A673 (cell line): Measurements from ENCODE around the gene IGFN1. TPM values are rescaled to one million over a fixed set of nuclear protein-coding genes. Genes with fewer than 3 reads are reported as not detected.

Experiments
- BruUV-seq: library from RNA; stranded (reverse); fragments of 400-500 nt; replicated peaks from 2 replicates; lab custom pipeline; 2021; lab: Mats Ljungman, UMichigan
- CTCF ChIA-PET: fragments of 300-600 bp; sonication (Branson Sonifier 250); formaldehyde crosslinking; loops from one replicate; lab custom pipeline; 2022; ENCODE audit warnings: antibody characterized with exemption; lab: Charles Lee
- POLR2A ChIA-PET: fragments of 300-600 bp; sonication (Branson Sonifier 250); formaldehyde crosslinking; loops from one replicate; lab custom pipeline; 2022; ENCODE audit warnings: antibody characterized with exemption; ENCODE audit not compliant: low non-redundant PET; lab: Charles Lee
- DNase-seq: peaks from one replicate; pipeline ENCODE4 v3.0.0-alpha.2; 2015; ENCODE audit warnings: low spot score
- H3K27ac ChIP-seq: fragments of 200-600 bp; sonication (generic); 2 replicates; pipeline ENCODE4 v1.5.1; 2016; ENCODE audit warnings: mixed run types, low read depth, mild to moderate bottlenecking, mixed read lengths, antibody characterized with exemption, low read length; ENCODE audit not compliant: poor library complexity, severe bottlenecking
- H3K27me3 ChIP-seq: fragments of 200-600 bp; sonication (generic); replicated peaks from 2 replicates; pipeline ENCODE4 v1.6.1; 2017; ENCODE audit warnings: mixed run types, low read depth, mild to moderate bottlenecking, mixed read lengths, antibody characterized with exemption, low read length; ENCODE audit not compliant: insufficient read depth, poor library complexity
- H3K36me3 ChIP-seq: fragments of 200-600 bp; sonication (generic); 2 replicates; pipeline ENCODE4 v1.6.1; 2016; ENCODE audit warnings: mixed run types, mild to moderate bottlenecking, mixed read lengths, antibody characterized with exemption, low read length; ENCODE audit not compliant: insufficient read depth, poor library complexity, severe bottlenecking
- H3K4me1 ChIP-seq: fragments of 200-600 bp; sonication (generic); 2 replicates; pipeline ENCODE4 v1.6.1; 2017; ENCODE audit warnings: mixed run types, mild to moderate bottlenecking, mixed read lengths, antibody characterized with exemption, low read length; ENCODE audit not compliant: insufficient read depth, poor library complexity, severe bottlenecking
- H3K4me3 ChIP-seq: fragments of 200-600 bp; sonication (generic); 2 replicates; pipeline ENCODE4 v1.5.1; 2016; ENCODE audit warnings: low read depth, mixed run types, mild to moderate bottlenecking, mixed read lengths, low read length; ENCODE audit not compliant: poor library complexity, severe bottlenecking
- H3K9me3 ChIP-seq: fragments of 200-600 bp; sonication (generic); 2 replicates; pipeline ENCODE4 v1.6.1; 2016; ENCODE audit warnings: mixed run types, low read depth, mild to moderate bottlenecking, mixed read lengths, antibody characterized with exemption, low read length; ENCODE audit not compliant: poor library complexity, severe bottlenecking
- CTCF ChIP-seq: fragments of 300-800, 200-600 bp; sonication (generic); conservative IDR thresholded peaks from 2 replicates; pipeline ENCODE4 v1.5.1; 2017; ENCODE audit warnings: low read depth, mild to moderate bottlenecking, antibody characterized with exemption, low read length, moderate library complexity, mixed read lengths
- EZH2 ChIP-seq: fragments of 200-600 bp; sonication (generic); IDR thresholded peaks from 2 replicates; pipeline ENCODE4 v1.6.1; 2017; ENCODE audit warnings: borderline replicate concordance, low read depth, mild to moderate bottlenecking, mixed read lengths, antibody characterized with exemption, low read length; ENCODE audit not compliant: poor library complexity, severe bottlenecking
- intact Hi-C: fragments of 100-400 bp; cut with micrococcal nuclease; formaldehyde crosslinking; loops from one replicate; pipeline ENCODE4 v1.10.0; 2022; ENCODE audit not compliant: unreplicated experiment
- total RNA-seq: library from RNA; stranded (reverse); gene quantifications from 2 replicates; pipeline ENCODE4 v1.2.3, GENCODE V29; 2021

IGFN1 gene
- total RNA-seq, 1 experiment from 2014 or later, result 1.2 TPM

GRCh38 chr1:201241736-201242135 is 51.1 kb downstream of the IGFN1 start:
- Histone ChIP-seq H3K4me1 (peaks cover 9% of the 10 kb centered on the region), H3K27me3 (no peaks in the 10 kb centered on the region), H3K4me3 (no peak overlapping the region), H3K36me3 (no peaks in the 10 kb centered on the region), H3K27ac (peak overlapping the region; percentile 70), H3K9me3 (peaks cover 4% of the 10 kb centered on the region)
- POLR2A ChIA-PET, result interaction anchor here (1.3 kb wide), 1 partner anchor 47 kb away, joined by 3 read pairs; no protein-coding TSS in a partner anchor
- peak; percentile 76 for DNase-seq
- CTCF ChIA-PET, result no interaction called here
- no TSS peak for BruUV-seq
- intact Hi-C loops, result no loop called here
- TF ChIP-seq CTCF, result no peak
- TF ChIP-seq EZH2, result no peak

GRCh38 chr1:201245082-201245481 is 54.5 kb downstream of the IGFN1 start:
- no peak overlapping the region for H3K27ac ChIP-seq
- no TSS peak for BruUV-seq
- TF ChIP-seq EZH2 (no peak), CTCF (no peak)
- H3K36me3 ChIP-seq, result no peaks in the 10 kb centered on the region
- no peak for DNase-seq
- ChIA-PET POLR2A (no interaction called here), CTCF (no interaction called here)
- peaks cover 4% of the 10 kb centered on the region for H3K9me3 ChIP-seq
- H3K27me3 ChIP-seq, result no peaks in the 10 kb centered on the region
- peaks cover 9% of the 10 kb centered on the region for H3K4me1 ChIP-seq
- H3K4me3 ChIP-seq, result no peak overlapping the region
- intact Hi-C loops, result no loop called here

GRCh38 chr1:201248721-201249559 is 58.3 kb downstream of the IGFN1 start:
- Histone ChIP-seq H3K4me1 (peaks cover 6% of the 10 kb centered on the region), H3K4me3 (no peak overlapping the region), H3K36me3 (no peaks in the 10 kb centered on the region), H3K27me3 (no peaks in the 10 kb centered on the region), H3K27ac (no peak overlapping the region), H3K9me3 (no peaks in the 10 kb centered on the region)
- DNase-seq, result no peak
- intact Hi-C loops, result no loop called here
- POLR2A ChIA-PET, result no interaction called here
- BruUV-seq, result no TSS peak
- CTCF ChIA-PET, result no interaction called here
- TF ChIP-seq EZH2 (no peak), CTCF (no peak)
